ENCODE measurements around the gene TMIE.

GRCh38 chr3:46702246-46703012 lies 1.2 kb downstream of the TMIE start:
- TF ChIP-seq, protein P1, sequence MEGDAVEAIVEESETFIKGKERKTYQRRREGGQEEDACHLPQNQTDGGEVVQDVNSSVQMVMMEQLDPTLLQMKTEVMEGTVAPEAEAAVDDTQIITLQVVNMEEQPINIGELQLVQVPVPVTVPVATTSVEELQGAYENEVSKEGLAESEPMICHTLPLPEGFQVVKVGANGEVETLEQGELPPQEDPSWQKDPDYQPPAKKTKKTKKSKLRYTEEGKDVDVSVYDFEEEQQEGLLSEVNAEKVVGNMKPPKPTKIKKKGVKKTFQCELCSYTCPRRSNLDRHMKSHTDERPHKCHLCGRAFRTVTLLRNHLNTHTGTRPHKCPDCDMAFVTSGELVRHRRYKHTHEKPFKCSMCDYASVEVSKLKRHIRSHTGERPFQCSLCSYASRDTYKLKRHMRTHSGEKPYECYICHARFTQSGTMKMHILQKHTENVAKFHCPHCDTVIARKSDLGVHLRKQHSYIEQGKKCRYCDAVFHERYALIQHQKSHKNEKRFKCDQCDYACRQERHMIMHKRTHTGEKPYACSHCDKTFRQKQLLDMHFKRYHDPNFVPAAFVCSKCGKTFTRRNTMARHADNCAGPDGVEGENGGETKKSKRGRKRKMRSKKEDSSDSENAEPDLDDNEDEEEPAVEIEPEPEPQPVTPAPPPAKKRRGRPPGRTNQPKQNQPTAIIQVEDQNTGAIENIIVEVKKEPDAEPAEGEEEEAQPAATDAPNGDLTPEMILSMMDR (IDR thresholded peaks at IDR 0.05): no peak
- no peak for TF ChIP-seq EP300 (IDR thresholded peaks at IDR 0.05)
- TF ChIP-seq POLR2A (IDR thresholded peaks at IDR 0.05): no peak

All from tibial nerve (tissue), 4 donors.